ENCODE measurements around the gene MEGF11. TPM values are rescaled to one million over a fixed set of nuclear protein-coding genes. Genes with fewer than 3 reads are reported as not detected.

MEGF11 gene
- total and polyA plus RNA-seq, 10 donors = 0.02 to 0.61 (median 0.23) TPM; not detected in 4

GRCh38 chr15:66038387-66039116 lies 215.0 kb downstream of the MEGF11 start:
- Histone ChIP-seq H3K36me3 (no peaks in the 10 kb centered on the region), H3K27ac (no peak overlapping the region), H3K4me3 (no peak overlapping the region), H3K9me3 (peaks cover 0 to under 1% (median 0%) of the 10 kb centered on the region in 8 donors), H3K27me3 (replicated peaks in 1 of 7) (peaks cover 0 to 88% (median 19%) of the 10 kb centered on the region in 7 donors), H3K4me1 (no peaks in the 10 kb centered on the region)
- no peak for TF ChIP-seq POLR2A (IDR thresholded peaks at IDR 0.05)
- TF ChIP-seq POLR2AphosphoS5 (IDR thresholded peaks at IDR 0.05) = no peak
- no peak for TF ChIP-seq CTCF (IDR thresholded peaks at IDR 0.05 in 8 of 11, conservative IDR thresholded peaks at IDR 0.05 in 3 of 11)
- no peak for DNase-seq
- 57 to 74% (median 64%) methylated on average over 8 of the region's 8 CpGs for WGBS, 5 donors
- intact Hi-C loops (cut with DNase I; ENCODE audit: low total_unique reads) = no loop called here

DNA sequence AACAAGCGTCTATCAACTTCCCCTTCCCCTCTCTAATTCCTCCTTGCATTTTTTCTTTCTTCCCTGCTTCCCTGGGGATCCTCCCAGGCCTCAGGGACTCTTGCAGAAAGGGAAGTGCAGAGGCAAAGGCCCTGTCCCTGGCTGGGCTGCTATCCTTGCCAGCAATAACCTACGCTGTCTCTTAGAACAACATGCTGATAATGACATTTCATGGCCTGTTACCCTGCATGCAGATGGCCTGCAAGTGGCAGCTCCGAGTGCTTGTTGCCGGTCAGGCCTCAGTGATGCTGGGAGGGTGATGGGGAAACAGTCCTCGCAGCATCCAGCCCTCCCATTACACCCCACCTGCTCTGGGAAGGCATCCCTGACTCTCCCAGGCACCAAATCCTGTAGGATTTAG lies 216.7 kb downstream of the MEGF11 start:
- Histone ChIP-seq H3K27me3 (replicated peaks in 1 of 7) (peaks cover 0 to 77% (median 19%) of the 10 kb centered on the region in 7 donors), H3K4me3 (no peak overlapping the region), H3K9me3 (peaks cover 0 to 14% (median 6%) of the 10 kb centered on the region in 8 donors), H3K4me1 (no peaks in the 10 kb centered on the region), H3K36me3 (no peaks in the 10 kb centered on the region), H3K27ac (no peak overlapping the region)
- WGBS, 5 donors = 44 to 69% (median 67%) methylated on average over 5 of the region's 5 CpGs
- DNase-seq = no peak
- intact Hi-C loops (cut with DNase I; ENCODE audit: low total_unique reads) = no loop called here
- no peak for TF ChIP-seq POLR2AphosphoS5 (IDR thresholded peaks at IDR 0.05)
- TF ChIP-seq POLR2A (IDR thresholded peaks at IDR 0.05) = no peak
- no peak for TF ChIP-seq CTCF (IDR thresholded peaks at IDR 0.05 in 8 of 11, conservative IDR thresholded peaks at IDR 0.05 in 3 of 11)

GRCh38 chr15:66035901-66036300 lies 217.6 kb downstream of the MEGF11 start:
- Histone ChIP-seq H3K36me3 (no peaks in the 10 kb centered on the region), H3K9me3 (peaks cover 0 to 20% (median 8%) of the 10 kb centered on the region in 8 donors), H3K27me3 (replicated peaks in 1 of 7) (peaks cover 0 to 68% (median 19%) of the 10 kb centered on the region in 7 donors), H3K4me1 (no peaks in the 10 kb centered on the region), H3K4me3 (no peak overlapping the region), H3K27ac (no peak overlapping the region)
- intact Hi-C loops (cut with DNase I; ENCODE audit: low total_unique reads) = no loop called here
- TF ChIP-seq CTCF (IDR thresholded peaks at IDR 0.05 in 8 of 11, conservative IDR thresholded peaks at IDR 0.05 in 3 of 11) (no peak), POLR2A (IDR thresholded peaks at IDR 0.05) (no peak), POLR2AphosphoS5 (IDR thresholded peaks at IDR 0.05) (no peak)
- no peak for DNase-seq
- 60 to 75% (median 68%) methylated on average over 5 of the region's 5 CpGs for WGBS, 5 donors

- 83 to 91% (median 88%) methylated on average over 2 of the region's 2 CpGs for WGBS, 5 donors
- H3K4me3 ChIP-seq = no peak overlapping the region
- H3K9me3 ChIP-seq = peaks cover 0 to 20% (median 8%) of the 10 kb centered on the region in 8 donors
- H3K4me1 ChIP-seq = no peaks in the 10 kb centered on the region
- TF ChIP-seq POLR2AphosphoS5 (IDR thresholded peaks at IDR 0.05) (no peak), CTCF (IDR thresholded peaks at IDR 0.05 in 8 of 11, conservative IDR thresholded peaks at IDR 0.05 in 3 of 11) (no peak), POLR2A (IDR thresholded peaks at IDR 0.05) (no peak)
- peaks cover 0 to 40% (median 6%) of the 10 kb centered on the region in 7 donors for H3K27me3 ChIP-seq (replicated peaks in 1 of 7)
- intact Hi-C loops (cut with DNase I; ENCODE audit: low total_unique reads) = no loop called here
- DNase-seq = no peak
- H3K36me3 ChIP-seq = no peaks in the 10 kb centered on the region
- no peak overlapping the region for H3K27ac ChIP-seq
Observed at GRCh38 chr15:66033143-66033542, 220.4 kb downstream of the MEGF11 start.
